Gastrocnemius medialis (tissue), 4 donors: Measurements from ENCODE around the gene RNF128.

ENCODE experiments used
- CTCF ChIP-seq, 5 experiments: fragments of 450-650 bp in 3 of 5; fragments of 200-600 bp in 2 of 5; sonication (generic) in 2 of 5; IDR thresholded peaks in 4 of 5; conservative IDR thresholded peaks in 1 of 5; 1 replicate in 4 of 5; 2 replicates in 1 of 5; pipeline ENCODE4 v1.5.1; 2016 to 2019; ENCODE audit warnings: antibody characterized with exemption in 5 of 5, mild to moderate bottlenecking in 3 of 5, moderate library complexity in 3 of 5
- POLR2A ChIP-seq, 2 donors: fragments of 450-650 bp; IDR thresholded peaks; one replicate each; pipeline ENCODE4 v1.6.1; 2017; ENCODE audit warnings: antibody characterized with exemption in 2 of 2, mild to moderate bottlenecking in 2 of 2, moderate library complexity in 2 of 2

- TF ChIP-seq CTCF (IDR thresholded peaks at IDR 0.05 in 4 of 5, conservative IDR thresholded peaks at IDR 0.05 in 1 of 5) (no peak), POLR2A (IDR thresholded peaks at IDR 0.05) (no peak)
These were observed 30.0 kb upstream of the RNF128 start for GRCh38 chrX:106696502-106696901.
